H1 (cell line): ENCODE data around the gene GLS. TPM values are rescaled to one million over a fixed set of nuclear protein-coding genes. Genes with fewer than 3 reads are reported as not detected.

Source experiments
- CTBP2 ChIP-seq: IDR thresholded peaks from 2 replicates; pipeline ENCODE4 v1.7.0; 2011; ENCODE audit warnings: borderline replicate concordance, mild to moderate bottlenecking, moderate library complexity, mixed read lengths, low read length; ENCODE audit not compliant: insufficient read depth, insufficient read length
- NRF1 ChIP-seq: IDR thresholded peaks from 2 replicates; pipeline ENCODE4 v1.6.1; 2011; ENCODE audit warnings: mild to moderate bottlenecking, low read depth, low read length, improper control_type of control experiment
- SAP30 ChIP-seq: fragments of 300-600 bp; sonication (generic); IDR thresholded peaks from 2 replicates; pipeline ENCODE4 v1.7.1; 2012; ENCODE audit warnings: low read length, moderate library complexity, mild to moderate bottlenecking, inconsistent platforms; ENCODE audit not compliant: insufficient read depth, insufficient replicate concordance
- polyA plus RNA-seq, 7 experiments: library from polyadenylated mRNA; depleted of rRNA in 3 of 7; stranded (reverse) in 5 of 7; unstranded in 2 of 7; fragments of >200 nt in 5 of 7; fragments of 200-250 nt in 2 of 7; gene quantifications; 1 replicate in 5 of 7; 2 replicates in 1 of 7; 4 replicates in 1 of 7; pipeline versions ENCODE4 v1.2.1 to v1.2.3, GENCODE V29; 2011 to 2013; ENCODE audit warnings: missing spikeins in 2 of 7, mixed read lengths in 2 of 7
- total RNA-seq: library from RNA; stranded (reverse); fragmentation: NEBNext Ultra II Directional; extraction: Animal tissue kit (Norgen Biotek cat#: 25700); gene quantifications from 2 replicates; pipeline ENCODE4 v1.2.1, GENCODE V29; 2021

GLS gene
- total and polyA plus RNA-seq, 2 of the 8 experiments (the other 6 are each of a cell fraction or from before 2014, with no cell fraction given), result 15.7 to 89.8 TPM

DNA sequence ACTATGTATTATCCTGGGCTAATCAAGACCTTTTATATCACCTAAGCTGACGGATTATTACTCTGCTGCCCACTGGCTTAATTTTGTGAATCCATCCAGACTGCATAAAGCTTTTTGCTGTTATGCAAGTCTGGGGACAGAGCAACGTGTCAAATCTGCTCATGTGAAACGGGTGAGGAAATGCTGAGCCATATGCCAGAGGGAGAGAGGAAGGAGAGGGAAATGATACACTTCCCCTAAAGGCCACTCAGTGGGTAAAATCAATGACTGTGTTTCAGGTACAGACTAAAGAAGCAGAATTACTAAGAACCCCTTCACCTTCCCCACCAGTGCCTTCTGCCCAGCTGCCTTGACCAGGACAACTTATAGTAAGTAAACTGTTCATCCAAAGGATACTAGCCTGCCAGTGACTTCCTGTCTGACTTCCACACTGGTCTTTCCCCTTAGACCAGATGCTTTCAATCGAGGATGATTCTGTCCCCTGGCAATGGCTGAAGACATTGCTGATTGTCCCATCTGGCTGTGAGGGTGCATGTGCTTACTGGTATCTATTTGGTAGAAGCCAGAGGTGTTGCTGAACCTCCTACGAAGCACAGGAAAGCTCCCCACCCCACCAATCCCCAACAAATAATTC lies 90.4 kb downstream of the GLS start (continued):
- TF ChIP-seq NRF1, result no peak
- no peak for TF ChIP-seq CTBP2
- no peak for TF ChIP-seq SAP30
